Neuronal stem cell (in vitro differentiated cells): ENCODE measurements around the gene STEAP3.

ENCODE experiments used
- DNase-seq: peaks from one replicate; pipeline ENCODE4 v3.0.0-alpha.2; 2013; ENCODE audit warnings: low spot score
- H2AFZ ChIP-seq: one replicate; pipeline ENCODE4 v1.6.1; 2013; ENCODE audit warnings: mild to moderate bottlenecking, low read length, inconsistent platforms
- H2AK5ac ChIP-seq: 2 replicates; pipeline ENCODE4 v1.6.1; 2013; ENCODE audit warnings: low read depth, mild to moderate bottlenecking, inconsistent platforms, low read length, moderate library complexity, mixed read lengths
- H2BK120ac ChIP-seq: 2 replicates; pipeline ENCODE4 v1.6.1; 2013; ENCODE audit warnings: low read depth, mild to moderate bottlenecking, inconsistent platforms, low read length, moderate library complexity, mixed read lengths
- H2BK12ac ChIP-seq: one replicate; pipeline ENCODE4 v1.6.1; 2013; ENCODE audit warnings: low read length, inconsistent platforms
- H2BK15ac ChIP-seq: 2 replicates; pipeline ENCODE4 v1.6.1; 2013; ENCODE audit warnings: mild to moderate bottlenecking, low read length, inconsistent platforms, mixed read lengths
- H2BK5ac ChIP-seq: one replicate; pipeline ENCODE4 v1.6.1; 2013; ENCODE audit warnings: inconsistent platforms, mild to moderate bottlenecking, low read length, moderate library complexity
- H3K14ac ChIP-seq: one replicate; pipeline ENCODE4 v1.6.1; 2013; ENCODE audit warnings: low read length, inconsistent platforms
- H3K18ac ChIP-seq: 2 replicates; pipeline ENCODE4 v1.6.1; 2013; ENCODE audit warnings: low read length, inconsistent platforms
- H3K23ac ChIP-seq: 2 replicates; pipeline ENCODE4 v1.6.1; 2013; ENCODE audit warnings: low read depth, mild to moderate bottlenecking, mixed read lengths, low read length, inconsistent platforms; ENCODE audit not compliant: poor library complexity
- H3K27ac ChIP-seq: replicated peaks from 3 replicates; pipeline ENCODE4 v1.5.1; 2013; ENCODE audit warnings: low read length, inconsistent platforms
- H3K27me3 ChIP-seq, 3 experiments: 2 replicates each; pipeline ENCODE4 v1.6.1; 2013; ENCODE audit warnings: low read length in 3 of 3, mild to moderate bottlenecking in 2 of 3, inconsistent platforms in 1 of 3, low read depth in 1 of 3, mixed read lengths in 1 of 3, moderate library complexity in 1 of 3; ENCODE audit not compliant: control insufficient read depth in 3 of 3, insufficient read depth in 3 of 3
- H3K36me3 ChIP-seq, 2 donors: replicated peaks in 1 of 2; 2 replicates each; pipeline ENCODE4 v1.6.1; 2013; ENCODE audit warnings: low read length in 2 of 2; ENCODE audit not compliant: control insufficient read depth in 2 of 2, insufficient read depth in 2 of 2
- H3K4ac ChIP-seq: 2 replicates; pipeline ENCODE4 v1.6.1; 2013; ENCODE audit warnings: inconsistent platforms, mild to moderate bottlenecking, low read length, moderate library complexity
- H3K4me1 ChIP-seq, 2 donors: 1 replicate in 1 of 2; 2 replicates in 1 of 2; pipeline ENCODE4 v1.6.1; 2013; ENCODE audit warnings: low read length in 2 of 2, low read depth in 1 of 2; ENCODE audit not compliant: control insufficient read depth in 2 of 2, insufficient read depth in 1 of 2
- H3K4me2 ChIP-seq: one replicate; pipeline ENCODE4 v1.6.1; 2013; ENCODE audit warnings: mild to moderate bottlenecking, low read length, inconsistent platforms; ENCODE audit not compliant: insufficient read depth, poor library complexity, severe bottlenecking
- H3K4me3 ChIP-seq, 2 donors: 2 replicates each; pipeline ENCODE4 v1.5.1; 2013; ENCODE audit warnings: low read length in 2 of 2, mild to moderate bottlenecking in 2 of 2, inconsistent platforms in 1 of 2, moderate library complexity in 1 of 2
- H3K79me1 ChIP-seq: one replicate; pipeline ENCODE4 v1.6.1; 2013; ENCODE audit warnings: low read depth, mild to moderate bottlenecking, inconsistent platforms, low read length, moderate library complexity
- H3K9ac ChIP-seq: one replicate; pipeline ENCODE4 v1.6.1; 2013; ENCODE audit warnings: mild to moderate bottlenecking, low read depth, low read length, inconsistent platforms; ENCODE audit not compliant: poor library complexity
- H3K9me3 ChIP-seq, 2 donors: replicated peaks in 1 of 2; 2 replicates each; pipeline versions ENCODE3 to v1.6.1; 2013; ENCODE audit warnings: low read length in 2 of 2, mild to moderate bottlenecking in 2 of 2, inconsistent platforms in 1 of 2, low read depth in 1 of 2, mixed read lengths in 1 of 2, moderate library complexity in 1 of 2; ENCODE audit not compliant: control insufficient read depth in 2 of 2, insufficient read depth in 1 of 2
- H4K8ac ChIP-seq: one replicate; pipeline ENCODE4 v1.6.1; 2013; ENCODE audit warnings: low read depth, mild to moderate bottlenecking, inconsistent platforms, low read length, moderate library complexity
- H4K91ac ChIP-seq: one replicate; pipeline ENCODE4 v1.6.1; 2013; ENCODE audit warnings: low read length, low read depth, mild to moderate bottlenecking, inconsistent platforms; ENCODE audit not compliant: poor library complexity
- WGBS, 2 donors: extraction: QIAGEN DNeasy Blood & Tissue Kit; methylation state at CpG; one replicate each; pipeline ENCODE4 v1.1.7; 2013; ENCODE audit warnings: missing lambda C conversion rate in 2 of 2, mixed read lengths in 1 of 2; ENCODE audit not compliant: insufficient read length in 2 of 2, insufficient replicate concordance in 1 of 2; ENCODE audit errors: extremely low coverage in 2 of 2; 5-methylcytosine and 5-hydroxymethylcytosine counted together

Gene STEAP3

DNA sequence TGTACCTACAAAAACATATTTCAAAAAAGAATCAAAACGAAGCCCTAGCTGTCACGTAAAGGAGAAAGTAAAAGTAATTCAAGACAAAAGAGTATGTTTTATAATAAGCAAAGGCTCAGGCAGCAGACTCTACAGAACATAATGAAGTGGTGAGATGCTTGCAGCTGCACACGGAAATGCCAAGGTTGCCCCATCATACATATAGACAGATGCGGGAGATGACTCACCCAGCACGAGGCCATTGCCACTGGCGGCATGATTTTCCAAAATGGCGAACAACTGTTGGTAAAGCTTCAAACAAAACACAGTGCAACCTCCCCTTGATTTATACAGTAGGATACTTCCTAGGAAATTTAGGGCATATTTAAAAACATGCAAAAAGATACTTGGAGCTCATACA lies 39.1 kb upstream of the STEAP3 start:
- no peaks in the 10 kb centered on the region for H3K36me3 ChIP-seq
- H4K91ac ChIP-seq = no peak overlapping the region
- no peak overlapping the region for H3K18ac ChIP-seq
- no peak overlapping the region for H2BK15ac ChIP-seq
- no peak overlapping the region for H3K14ac ChIP-seq
- no peak overlapping the region for H3K4me2 ChIP-seq
- H2BK5ac ChIP-seq = no peak overlapping the region
- H3K9me3 ChIP-seq = no peaks in the 10 kb centered on the region
- no peak overlapping the region for H3K23ac ChIP-seq
- no peak overlapping the region for H2AFZ ChIP-seq
- no peak overlapping the region for H3K27ac ChIP-seq
- no peak overlapping the region for H3K4me3 ChIP-seq
- DNase-seq = no peak
- H2BK120ac ChIP-seq = no peak overlapping the region
- no peak overlapping the region for H2BK12ac ChIP-seq
- no peaks in the 10 kb centered on the region for H3K4me1 ChIP-seq
- no peak overlapping the region for H3K9ac ChIP-seq
- H3K4ac ChIP-seq = no peak overlapping the region
- no peaks in the 10 kb centered on the region for H3K79me1 ChIP-seq
- no peak overlapping the region for H4K8ac ChIP-seq
- H2AK5ac ChIP-seq = no peak overlapping the region
- no peaks in the 10 kb centered on the region for H3K27me3 ChIP-seq
- no CpG with 5 or more reads among the region's 7 CpGs for WGBS, 2 donors

DNA sequence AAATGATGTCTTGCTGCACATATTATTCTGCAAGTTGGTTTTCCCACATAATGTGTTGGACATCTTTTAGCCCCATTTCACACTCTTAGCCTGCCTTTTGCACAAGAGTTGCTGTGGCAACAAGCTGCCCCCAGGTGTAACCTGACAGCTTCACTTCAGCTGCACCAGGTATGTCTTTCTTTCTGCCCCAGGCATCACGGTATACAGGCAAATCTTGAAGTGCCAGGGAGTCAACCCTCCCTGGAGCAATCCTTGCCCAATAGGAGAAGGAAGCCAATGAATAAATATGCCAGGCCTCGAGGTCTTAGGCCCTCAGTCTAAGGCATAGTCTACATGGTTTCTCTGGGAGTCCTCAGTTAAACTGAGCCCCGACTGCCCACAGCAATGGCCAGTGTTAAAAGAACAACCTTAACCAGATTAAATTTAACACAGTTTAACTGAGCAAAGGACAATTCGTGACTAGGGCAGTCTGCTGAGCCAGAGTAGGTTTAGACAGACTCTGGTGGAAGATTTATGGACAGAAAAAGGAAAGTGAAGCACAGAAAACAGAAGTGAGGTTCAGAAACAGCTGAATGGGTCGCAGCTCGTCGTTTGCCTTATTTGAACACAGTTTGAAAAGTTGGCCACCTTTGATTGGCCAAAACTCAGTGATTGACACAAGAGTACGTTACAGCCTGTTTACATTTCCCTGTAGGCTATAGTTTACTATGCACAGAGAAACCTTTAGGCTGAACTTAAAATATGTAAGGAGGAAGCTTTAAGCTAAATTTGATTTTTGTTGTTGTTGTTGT lies 33.1 kb upstream of the STEAP3 start:
- no peak overlapping the region for H2AFZ ChIP-seq
- no peak overlapping the region for H2BK12ac ChIP-seq
- no peaks in the 10 kb centered on the region for H3K4me1 ChIP-seq
- H3K4me3 ChIP-seq = no peak overlapping the region
- no peak for DNase-seq
- H2BK120ac ChIP-seq = no peak overlapping the region
- no CpG with 5 or more reads among the region's 8 CpGs for WGBS, 2 donors
- no peak overlapping the region for H3K18ac ChIP-seq
- no peak overlapping the region for H3K4ac ChIP-seq
- H3K27ac ChIP-seq = no peak overlapping the region
- H3K79me1 ChIP-seq = no peaks in the 10 kb centered on the region
- no peak overlapping the region for H3K23ac ChIP-seq
- no peak overlapping the region for H4K91ac ChIP-seq
- no peak overlapping the region for H3K4me2 ChIP-seq
- no peak overlapping the region for H3K14ac ChIP-seq
- no peak overlapping the region for H2BK5ac ChIP-seq
- no peaks in the 10 kb centered on the region for H3K36me3 ChIP-seq
- H3K9me3 ChIP-seq = no peaks in the 10 kb centered on the region
- no peak overlapping the region for H2AK5ac ChIP-seq
- no peaks in the 10 kb centered on the region for H3K27me3 ChIP-seq
- H2BK15ac ChIP-seq = no peak overlapping the region
- H3K9ac ChIP-seq = no peak overlapping the region
- H4K8ac ChIP-seq = no peak overlapping the region

DNA sequence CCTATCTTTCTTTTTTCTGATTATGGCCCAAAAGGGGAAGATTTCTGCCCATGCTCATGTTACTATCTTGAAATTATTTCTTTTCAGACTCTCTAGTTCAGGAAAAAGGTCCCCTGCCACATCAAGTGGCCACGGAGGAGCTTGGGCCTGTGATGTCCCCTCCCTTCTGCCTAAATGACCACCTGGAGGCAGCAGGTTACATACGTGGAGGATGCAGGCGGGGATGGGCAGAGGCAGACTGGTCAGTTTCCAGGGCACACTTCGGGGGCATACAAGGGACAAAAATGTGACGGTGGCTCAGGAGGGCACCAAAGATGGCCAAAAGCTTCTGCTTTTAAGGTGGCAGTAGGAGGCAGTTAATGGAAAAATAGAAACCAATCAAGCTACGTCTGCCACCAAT lies 30.7 kb upstream of the STEAP3 start:
- Histone ChIP-seq H3K18ac (no peak overlapping the region), H2BK5ac (no peak overlapping the region), H3K4me1 (peaks cover 0 to 3% of the 10 kb centered on the region in 2 donors), H3K27ac (no peak overlapping the region), H2AK5ac (no peak overlapping the region), H3K4ac (no peak overlapping the region), H2BK12ac (no peak overlapping the region), H2AFZ (no peak overlapping the region), H4K8ac (no peak overlapping the region), H3K27me3 (peaks cover 0 to 3% (median 3%) of the 10 kb centered on the region in 3 experiments), H3K14ac (no peak overlapping the region), H3K4me2 (no peak overlapping the region), H3K9me3 (no peaks in the 10 kb centered on the region), H4K91ac (no peak overlapping the region), H3K23ac (no peak overlapping the region), H3K4me3 (no peak overlapping the region), H3K79me1 (no peaks in the 10 kb centered on the region), H3K9ac (no peak overlapping the region), H2BK15ac (no peak overlapping the region), H3K36me3 (no peaks in the 10 kb centered on the region), H2BK120ac (no peak overlapping the region)
- WGBS, 2 donors = no CpG with 5 or more reads among the region's 6 CpGs
- DNase-seq = no peak

GRCh38 chr2:119195001-119195400 lies 28.6 kb upstream of the STEAP3 start:
- DNase-seq = no peak
- Histone ChIP-seq H2BK5ac (no peak overlapping the region), H3K79me1 (no peaks in the 10 kb centered on the region), H3K4me3 (no peak overlapping the region), H3K4ac (no peak overlapping the region), H3K27ac (no peak overlapping the region), H2BK15ac (no peak overlapping the region), H3K18ac (no peak overlapping the region), H2AK5ac (no peak overlapping the region), H3K27me3 (peaks cover 0 to 12% (median 3%) of the 10 kb centered on the region in 3 experiments), H3K9ac (no peak overlapping the region), H2BK120ac (no peak overlapping the region), H3K9me3 (no peaks in the 10 kb centered on the region), H3K4me1 (peaks cover 0 to 3% of the 10 kb centered on the region in 2 donors), H2BK12ac (no peak overlapping the region), H3K4me2 (no peak overlapping the region), H3K36me3 (no peaks in the 10 kb centered on the region), H4K8ac (no peak overlapping the region), H2AFZ (no peak overlapping the region), H3K14ac (no peak overlapping the region), H4K91ac (no peak overlapping the region), H3K23ac (no peak overlapping the region)
- WGBS, 2 donors = no CpG with 5 or more reads among the region's 5 CpGs
